Esophagus muscularis mucosa (tissue), 4 donors: ENCODE results near the gene MOAP1. TPM values are rescaled to one million over a fixed set of nuclear protein-coding genes. Genes with fewer than 3 reads are reported as not detected.

ENCODE experiments used
- DNase-seq: peaks from one replicate; pipeline ENCODE4 v3.0.0-alpha.2; 2017; ENCODE audit errors: extremely low spot score
- H3K27ac ChIP-seq, 4 donors: fragments of 200-600 bp; sonication (generic); replicated peaks in 1 of 4; 1 replicate in 3 of 4; 2 replicates in 1 of 4; pipeline ENCODE4 v1.5.1; 2016 to 2019; ENCODE audit warnings: mild to moderate bottlenecking in 1 of 4
- H3K27me3 ChIP-seq, 4 donors: fragments of 200-600 bp; sonication (generic); one replicate each; pipeline versions ENCODE4 v1.5.1 to v1.6.0; 2016 to 2019
- H3K36me3 ChIP-seq, 4 donors: fragments of 200-600 bp; sonication (generic); one replicate each; pipeline ENCODE4 v1.5.1; 2016 to 2019
- H3K4me1 ChIP-seq, 4 donors: fragments of 200-600 bp; sonication (generic); one replicate each; pipeline ENCODE4 v1.5.1; 2016 to 2019
- H3K4me3 ChIP-seq, 4 donors: fragments of 200-600 bp; sonication (generic); 1 replicate in 2 of 4; 2 replicates in 2 of 4; pipeline ENCODE4 v1.5.1; 2016 to 2019; ENCODE audit warnings: mild to moderate bottlenecking in 4 of 4, moderate library complexity in 1 of 4
- H3K9me3 ChIP-seq, 4 donors: fragments of 200-600 bp; sonication (generic); 1 replicate in 3 of 4; 2 replicates in 1 of 4; pipeline ENCODE4 v1.5.1; 2016 to 2019
- CTCF ChIP-seq, 3 experiments: fragments of 200-600 bp in 2 of 3; fragments of 450-650 bp in 1 of 3; sonication (generic) in 2 of 3; IDR thresholded peaks; one replicate each; pipeline ENCODE4 v1.5.1; 2017 to 2019; ENCODE audit warnings: antibody characterized with exemption in 3 of 3, mild to moderate bottlenecking in 2 of 3, moderate library complexity in 1 of 3
- EP300 ChIP-seq: sonication (generic); formaldehyde crosslinking; IDR thresholded peaks from one replicate; pipeline ENCODE4 v1.6.1; 2017; ENCODE audit warnings: antibody characterized with exemption
- POLR2A ChIP-seq: fragments of 450-650 bp; IDR thresholded peaks from one replicate; pipeline ENCODE4 v1.6.1; 2017; ENCODE audit warnings: antibody characterized with exemption, moderate library complexity, mild to moderate bottlenecking, low read depth
- POLR2AphosphoS5 ChIP-seq, 2 donors: sonication (generic); formaldehyde crosslinking; IDR thresholded peaks; one replicate each; pipeline ENCODE4 v1.6.1; 2017; ENCODE audit warnings: antibody characterized with exemption in 2 of 2
- WGBS: methylation state at CpG from one replicate; pipeline ENCODE4 v1.1.5; 2018; 5-methylcytosine and 5-hydroxymethylcytosine counted together
- intact Hi-C: fragments of 100-400 bp; cut with DNase I; formaldehyde crosslinking; loops from one replicate; pipeline ENCODE4 v1.15.1; 2023
- total RNA-seq, 4 donors: library from RNA; depleted of rRNA; stranded (reverse); fragments of >200 nt; gene quantifications; one replicate each; pipeline versions ENCODE4 v1.1.0 to v1.2.1, GENCODE V29; 2016

Gene MOAP1
- total RNA-seq, 4 donors from 2014 or later, result 54.3 to 90.9 (median 61.7) TPM

- H3K36me3 ChIP-seq, result no peaks in the 10 kb centered on the region
- H3K4me1 ChIP-seq, result peaks cover under 1 to 10% (median 4%) of the 10 kb centered on the region in 4 donors
- intact Hi-C loops, result no loop called here
- no peaks in the 10 kb centered on the region for H3K27me3 ChIP-seq
- H3K4me3 ChIP-seq, result no peak overlapping the region
- WGBS, result 83% methylated on average over 5 of the region's 5 CpGs
- DNase-seq, result no peak
- no peak overlapping the region for H3K27ac ChIP-seq
- H3K9me3 ChIP-seq, result no peaks in the 10 kb centered on the region
- TF ChIP-seq POLR2A (no peak), POLR2AphosphoS5 (IDR thresholded peaks at IDR 0.05) (no peak), CTCF (IDR thresholded peaks at IDR 0.05) (no peak), EP300 (no peak)
Observed at GRCh38 chr14:93200553-93200952, 15.9 kb upstream of the MOAP1 start.

GRCh38 chr14:93199031-93199430 lies 14.3 kb upstream of the MOAP1 start:
- Histone ChIP-seq H3K36me3 (no peaks in the 10 kb centered on the region), H3K27ac (no peak overlapping the region), H3K9me3 (no peaks in the 10 kb centered on the region), H3K27me3 (no peaks in the 10 kb centered on the region), H3K4me3 (no peak overlapping the region), H3K4me1 (no peaks in the 10 kb centered on the region)
- intact Hi-C loops, result no loop called here
- no peak for DNase-seq
- TF ChIP-seq EP300 (no peak), POLR2AphosphoS5 (IDR thresholded peaks at IDR 0.05) (no peak), POLR2A (no peak), CTCF (IDR thresholded peaks at IDR 0.05) (no peak)
- WGBS, result 89% methylated on average over 4 of the region's 4 CpGs

- H3K36me3 ChIP-seq, result no peaks in the 10 kb centered on the region
- H3K27ac ChIP-seq, result no peak overlapping the region
- no peaks in the 10 kb centered on the region for H3K27me3 ChIP-seq
- H3K9me3 ChIP-seq, result no peaks in the 10 kb centered on the region
- no peak for DNase-seq
- H3K4me1 ChIP-seq, result no peaks in the 10 kb centered on the region
- 100% methylated on average over 1 of the region's 1 CpG for WGBS
- TF ChIP-seq EP300, result no peak
- TF ChIP-seq POLR2AphosphoS5 (IDR thresholded peaks at IDR 0.05), result no peak
- TF ChIP-seq CTCF (IDR thresholded peaks at IDR 0.05), result no peak
- no peak for TF ChIP-seq POLR2A
- no peak overlapping the region for H3K4me3 ChIP-seq
- intact Hi-C loops, result no loop called here
Observed at GRCh38 chr14:93195316-93195999, 10.8 kb upstream of the MOAP1 start.

GRCh38 chr14:93186956-93187355 lies 2.3 kb upstream of the MOAP1 start:
- Histone ChIP-seq H3K36me3 (peaks cover 0 to 35% (median 24%) of the 10 kb centered on the region in 4 donors), H3K4me3 (no peak overlapping the region), H3K4me1 (peaks cover 21 to 36% (median 33%) of the 10 kb centered on the region in 4 donors), H3K9me3 (no peaks in the 10 kb centered on the region), H3K27me3 (no peaks in the 10 kb centered on the region), H3K27ac (no peak overlapping the region)
- 91% methylated on average over 3 of the region's 3 CpGs for WGBS
- intact Hi-C loops, result no loop called here
- no peak for DNase-seq
- TF ChIP-seq POLR2AphosphoS5 (IDR thresholded peaks at IDR 0.05) (no peak), EP300 (no peak), POLR2A (no peak), CTCF (IDR thresholded peaks at IDR 0.05) (no peak)
